ENCODE measurements around the gene AFAP1L2.

GRCh38 chr10:114285961-114286441 lies 118.3 kb downstream of the AFAP1L2 start:
- TF ChIP-seq CTCF (IDR thresholded peaks at IDR 0.05; ENCODE audit: low read depth, low read length, poor library complexity, severe bottlenecking) (no peak), EZH2phosphoT487 (IDR thresholded peaks at IDR 0.05; ENCODE audit: borderline replicate concordance, low read length) (no peak)
